ENCODE measurements around the gene CENPO.

CENPO gene

GRCh38 chr2:24853046-24853445 is 59.8 kb downstream of the CENPO start:
- no peaks in the 10 kb centered on the region for H3K9me3 ChIP-seq
- TF ChIP-seq CTCF (IDR thresholded peaks at IDR 0.05) = no peak
- H3K4me1 ChIP-seq (ENCODE audit: control insufficient read depth in 1 of 2, insufficient read depth in 1 of 2, low read depth in 1 of 2, low read length in 1 of 2) = no peaks in the 10 kb centered on the region
- H3K4me3 ChIP-seq (ENCODE audit: low read depth in 1 of 2, low read length in 1 of 2) = no peak overlapping the region
- H3K27me3 ChIP-seq = no peaks in the 10 kb centered on the region
- H3K27ac ChIP-seq = no peak overlapping the region
- no peaks in the 10 kb centered on the region for H3K36me3 ChIP-seq

DNA sequence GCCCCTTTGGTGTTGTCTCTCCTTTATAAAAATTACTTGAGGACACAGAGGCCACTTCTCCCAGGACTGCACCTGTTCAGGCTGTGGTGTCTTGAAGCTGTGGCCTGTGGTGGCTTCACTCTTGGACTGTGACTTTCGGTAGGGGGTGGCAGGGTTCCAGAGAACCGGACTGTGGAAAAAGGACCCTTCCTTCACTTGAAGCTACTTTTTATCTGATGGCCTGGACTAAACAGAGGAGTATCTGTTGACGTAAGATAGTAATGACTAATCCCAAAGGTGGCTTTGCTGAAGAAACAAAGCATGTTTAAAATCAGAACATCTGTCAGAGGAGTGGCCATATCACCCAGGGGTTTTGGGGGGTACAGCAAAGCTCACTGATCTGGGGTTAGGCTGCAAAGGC is 60.8 kb downstream of the CENPO start:
- no peak overlapping the region for H3K4me3 ChIP-seq (ENCODE audit: low read depth in 1 of 2, low read length in 1 of 2)
- no peaks in the 10 kb centered on the region for H3K4me1 ChIP-seq (ENCODE audit: control insufficient read depth in 1 of 2, insufficient read depth in 1 of 2, low read depth in 1 of 2, low read length in 1 of 2)
- TF ChIP-seq CTCF (IDR thresholded peaks at IDR 0.05) = no peak
- no peaks in the 10 kb centered on the region for H3K36me3 ChIP-seq
- no peaks in the 10 kb centered on the region for H3K27me3 ChIP-seq
- H3K27ac ChIP-seq = no peak overlapping the region
- no peaks in the 10 kb centered on the region for H3K9me3 ChIP-seq

GRCh38 chr2:24855022-24855622 is 61.9 kb downstream of the CENPO start:
- no peak overlapping the region for H3K4me3 ChIP-seq (ENCODE audit: low read depth in 1 of 2, low read length in 1 of 2)
- H3K4me1 ChIP-seq (ENCODE audit: control insufficient read depth in 1 of 2, insufficient read depth in 1 of 2, low read depth in 1 of 2, low read length in 1 of 2) = no peaks in the 10 kb centered on the region
- no peak overlapping the region for H3K27ac ChIP-seq
- no peaks in the 10 kb centered on the region for H3K9me3 ChIP-seq
- TF ChIP-seq CTCF (IDR thresholded peaks at IDR 0.05) = no peak
- no peaks in the 10 kb centered on the region for H3K27me3 ChIP-seq
- H3K36me3 ChIP-seq = no peaks in the 10 kb centered on the region

DNA sequence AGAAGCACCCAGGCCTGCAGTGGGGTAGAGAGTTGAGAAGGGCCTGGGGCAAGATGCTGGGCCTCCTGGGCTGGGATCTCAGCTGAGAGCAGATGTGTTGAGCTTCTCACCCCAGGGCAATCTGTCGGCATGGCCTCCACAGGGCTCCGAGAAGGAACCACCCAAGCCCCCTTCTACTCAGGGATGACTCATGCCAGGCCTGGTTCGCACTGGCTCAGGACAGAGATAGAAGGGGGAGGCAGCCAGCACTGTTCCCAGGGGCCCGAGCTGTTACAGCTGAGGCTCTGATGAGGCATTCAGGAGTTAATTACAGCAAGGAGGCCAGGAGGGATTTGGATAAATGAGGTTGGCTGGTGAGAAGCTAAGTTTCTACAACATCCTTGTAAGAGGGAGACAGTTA is 62.5 kb downstream of the CENPO start:
- no peak overlapping the region for H3K27ac ChIP-seq
- H3K27me3 ChIP-seq = no peaks in the 10 kb centered on the region
- no peaks in the 10 kb centered on the region for H3K36me3 ChIP-seq
- no peak for TF ChIP-seq CTCF (IDR thresholded peaks at IDR 0.05)
- H3K9me3 ChIP-seq = no peaks in the 10 kb centered on the region
- H3K4me3 ChIP-seq (ENCODE audit: low read depth in 1 of 2, low read length in 1 of 2) = no peak overlapping the region
- no peaks in the 10 kb centered on the region for H3K4me1 ChIP-seq (ENCODE audit: control insufficient read depth in 1 of 2, insufficient read depth in 1 of 2, low read depth in 1 of 2, low read length in 1 of 2)

DNA sequence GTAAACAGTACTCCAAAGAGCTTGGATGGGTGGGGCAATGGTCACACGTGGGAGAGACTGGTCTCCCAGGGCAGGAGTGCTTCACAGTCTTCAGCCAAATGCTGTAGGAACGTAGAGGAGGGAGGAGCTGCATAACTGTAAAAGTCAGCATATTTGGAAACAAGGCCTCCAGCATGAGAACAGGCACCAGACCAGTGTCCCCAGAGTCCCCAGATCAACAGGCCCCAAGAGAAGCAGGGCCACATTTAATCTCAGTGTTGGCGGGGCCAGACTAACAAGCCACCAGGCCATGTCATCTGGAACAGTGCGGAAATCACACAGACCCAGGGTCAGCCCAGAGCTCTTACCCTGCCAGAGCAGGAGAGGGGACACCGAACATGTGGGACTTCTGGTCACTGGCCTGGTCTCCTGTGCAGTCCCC is 63.6 kb downstream of the CENPO start:
- H3K27ac ChIP-seq = no peak overlapping the region
- TF ChIP-seq CTCF (IDR thresholded peaks at IDR 0.05) = no peak
- H3K4me1 ChIP-seq (ENCODE audit: control insufficient read depth in 1 of 2, insufficient read depth in 1 of 2, low read depth in 1 of 2, low read length in 1 of 2) = no peaks in the 10 kb centered on the region

DNA sequence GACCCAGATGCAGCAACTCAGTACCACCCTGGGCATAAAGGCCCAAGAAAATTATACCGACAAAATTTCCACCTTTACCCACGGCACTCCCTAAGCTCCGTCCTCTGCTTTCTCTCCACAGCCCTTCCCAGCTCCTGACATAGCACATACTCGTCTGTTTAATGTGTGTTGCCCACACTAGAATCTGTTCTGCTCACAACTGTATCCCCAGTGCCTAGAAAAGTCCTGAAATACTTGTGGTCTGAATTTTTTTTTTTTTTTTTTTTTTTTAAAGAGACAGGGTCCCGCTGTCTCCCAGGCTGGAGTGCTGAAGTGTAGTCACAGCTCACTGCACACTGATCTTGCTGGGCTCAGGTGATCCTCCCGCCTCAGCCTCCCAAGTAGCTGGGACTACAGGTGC is 64.5 kb downstream of the CENPO start:
- Histone ChIP-seq H3K27me3 (no peaks in the 10 kb centered on the region), H3K9me3 (no peaks in the 10 kb centered on the region), H3K4me1 (ENCODE audit: control insufficient read depth in 1 of 2, insufficient read depth in 1 of 2, low read depth in 1 of 2, low read length in 1 of 2) (no peaks in the 10 kb centered on the region), H3K4me3 (ENCODE audit: low read depth in 1 of 2, low read length in 1 of 2) (no peak overlapping the region), H3K27ac (no peak overlapping the region), H3K36me3 (no peaks in the 10 kb centered on the region)
- TF ChIP-seq CTCF (IDR thresholded peaks at IDR 0.05) = no peak

More for the DNA sequence above, 63.6 kb downstream of the CENPO start:
- no peak overlapping the region for H3K4me3 ChIP-seq (ENCODE audit: low read depth in 1 of 2, low read length in 1 of 2)
- no peaks in the 10 kb centered on the region for H3K36me3 ChIP-seq
- H3K27me3 ChIP-seq = no peaks in the 10 kb centered on the region
- no peaks in the 10 kb centered on the region for H3K9me3 ChIP-seq
